Measurements from ENCODE around the gene CNR2. TPM values are rescaled to one million over a fixed set of nuclear protein-coding genes. Genes with fewer than 3 reads are reported as not detected.

The CNR2 gene
- total RNA-seq, 2 donors from 2014 or later, result not detected

- no peaks in the 10 kb centered on the region for H3K9me3 Mint-ChIP-seq
- Histone ChIP-seq H3K4me1 (ENCODE audit: control insufficient read depth, insufficient read depth, low read length) (no peaks in the 10 kb centered on the region), H3K27me3 (ENCODE audit: control insufficient read depth, insufficient read depth, low read length, poor library complexity, severe bottlenecking) (no peaks in the 10 kb centered on the region), H3K4me3 (ENCODE audit: low read length) (no peak overlapping the region), H3K9me3 (ENCODE audit: control insufficient read depth, low read length) (no peaks in the 10 kb centered on the region), H3K27ac (ENCODE audit: low read depth, low read length) (no peak overlapping the region), H3K9ac (ENCODE audit: extremely low read depth, low read length, poor library complexity, severe bottlenecking) (no peak overlapping the region), H3K36me3 (ENCODE audit: control insufficient read depth, insufficient read depth, low read length) (no peaks in the 10 kb centered on the region)
- TF ChIP-seq, protein P1, sequence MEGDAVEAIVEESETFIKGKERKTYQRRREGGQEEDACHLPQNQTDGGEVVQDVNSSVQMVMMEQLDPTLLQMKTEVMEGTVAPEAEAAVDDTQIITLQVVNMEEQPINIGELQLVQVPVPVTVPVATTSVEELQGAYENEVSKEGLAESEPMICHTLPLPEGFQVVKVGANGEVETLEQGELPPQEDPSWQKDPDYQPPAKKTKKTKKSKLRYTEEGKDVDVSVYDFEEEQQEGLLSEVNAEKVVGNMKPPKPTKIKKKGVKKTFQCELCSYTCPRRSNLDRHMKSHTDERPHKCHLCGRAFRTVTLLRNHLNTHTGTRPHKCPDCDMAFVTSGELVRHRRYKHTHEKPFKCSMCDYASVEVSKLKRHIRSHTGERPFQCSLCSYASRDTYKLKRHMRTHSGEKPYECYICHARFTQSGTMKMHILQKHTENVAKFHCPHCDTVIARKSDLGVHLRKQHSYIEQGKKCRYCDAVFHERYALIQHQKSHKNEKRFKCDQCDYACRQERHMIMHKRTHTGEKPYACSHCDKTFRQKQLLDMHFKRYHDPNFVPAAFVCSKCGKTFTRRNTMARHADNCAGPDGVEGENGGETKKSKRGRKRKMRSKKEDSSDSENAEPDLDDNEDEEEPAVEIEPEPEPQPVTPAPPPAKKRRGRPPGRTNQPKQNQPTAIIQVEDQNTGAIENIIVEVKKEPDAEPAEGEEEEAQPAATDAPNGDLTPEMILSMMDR (conservative IDR thresholded peaks at IDR 0.05), result no peak
- no peak overlapping the region for H3K4me3 Mint-ChIP-seq
- no peaks in the 10 kb centered on the region for H3K4me1 Mint-ChIP-seq
- no peaks in the 10 kb centered on the region for H3K36me3 Mint-ChIP-seq (ENCODE audit: low read depth)
- WGBS, 2 experiments (ENCODE audit: insufficient coverage in 1 of 2, insufficient read length in 1 of 2), result 90 to 100% methylated on average over 2 to 4 of the region's 4 CpGs
- H3K27me3 Mint-ChIP-seq (ENCODE audit: insufficient read depth), result no peaks in the 10 kb centered on the region
- no peak for DNase-seq
- no peak overlapping the region for H3K27ac Mint-ChIP-seq
Observed at GRCh38 chr1:23928789-23929188, 15.6 kb upstream of the CNR2 start.

GRCh38 chr1:23927097-23927496 is 13.9 kb upstream of the CNR2 start:
- Histone ChIP-seq H3K36me3 (ENCODE audit: control insufficient read depth, insufficient read depth, low read length) (no peaks in the 10 kb centered on the region), H3K27ac (ENCODE audit: low read depth, low read length) (no peak overlapping the region), H3K9me3 (ENCODE audit: control insufficient read depth, low read length) (no peaks in the 10 kb centered on the region), H3K27me3 (ENCODE audit: control insufficient read depth, insufficient read depth, low read length, poor library complexity, severe bottlenecking) (no peaks in the 10 kb centered on the region), H3K4me3 (ENCODE audit: low read length) (no peak overlapping the region), H3K4me1 (ENCODE audit: control insufficient read depth, insufficient read depth, low read length) (no peaks in the 10 kb centered on the region), H3K9ac (ENCODE audit: extremely low read depth, low read length, poor library complexity, severe bottlenecking) (no peak overlapping the region)
- H3K27ac Mint-ChIP-seq, result no peak overlapping the region
- no peaks in the 10 kb centered on the region for H3K4me1 Mint-ChIP-seq
- no peak for DNase-seq
- no peaks in the 10 kb centered on the region for H3K9me3 Mint-ChIP-seq
- TF ChIP-seq, protein P1 (conservative IDR thresholded peaks at IDR 0.05), result no peak
- WGBS, 2 experiments (ENCODE audit: insufficient coverage in 1 of 2, insufficient read length in 1 of 2), result 81 to 86% methylated on average over 1 of the region's 1 CpG
- H3K36me3 Mint-ChIP-seq (ENCODE audit: low read depth), result no peaks in the 10 kb centered on the region
- H3K27me3 Mint-ChIP-seq (ENCODE audit: insufficient read depth), result no peaks in the 10 kb centered on the region
- H3K4me3 Mint-ChIP-seq, result no peak overlapping the region

DNA sequence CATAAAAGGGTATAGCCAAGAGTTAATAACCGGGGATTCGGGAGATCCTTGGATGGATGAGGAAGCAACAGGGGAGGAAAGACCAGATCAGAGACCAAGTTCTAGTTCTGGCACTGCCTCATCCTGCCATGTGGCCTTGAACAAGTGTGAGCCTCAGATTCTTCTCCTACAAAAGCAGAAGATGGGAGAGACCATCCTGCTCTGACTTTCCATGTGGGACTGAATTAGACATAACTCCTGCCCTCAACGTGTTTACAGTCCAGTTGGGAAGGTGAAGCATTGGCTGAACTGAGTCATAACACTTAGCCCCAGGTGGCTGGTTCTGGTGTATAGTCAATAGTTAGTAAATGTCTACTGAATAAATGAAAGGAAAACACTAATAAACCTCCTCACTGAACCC is 12.1 kb upstream of the CNR2 start:
- Histone ChIP-seq H3K27ac (ENCODE audit: low read depth, low read length) (no peak overlapping the region), H3K36me3 (ENCODE audit: control insufficient read depth, insufficient read depth, low read length) (no peaks in the 10 kb centered on the region), H3K4me3 (ENCODE audit: low read length) (no peak overlapping the region), H3K9ac (ENCODE audit: extremely low read depth, low read length, poor library complexity, severe bottlenecking) (no peak overlapping the region), H3K9me3 (ENCODE audit: control insufficient read depth, low read length) (no peaks in the 10 kb centered on the region), H3K4me1 (ENCODE audit: control insufficient read depth, insufficient read depth, low read length) (peaks cover 1% of the 10 kb centered on the region), H3K27me3 (ENCODE audit: control insufficient read depth, insufficient read depth, low read length, poor library complexity, severe bottlenecking) (no peaks in the 10 kb centered on the region)
- Mint-ChIP-seq H3K36me3 (ENCODE audit: low read depth) (no peaks in the 10 kb centered on the region), H3K4me1 (no peaks in the 10 kb centered on the region), H3K27me3 (ENCODE audit: insufficient read depth) (no peaks in the 10 kb centered on the region), H3K9me3 (no peaks in the 10 kb centered on the region), H3K4me3 (no peak overlapping the region), H3K27ac (no peak overlapping the region)
- TF ChIP-seq, protein P1 (conservative IDR thresholded peaks at IDR 0.05), result no peak
- DNase-seq, result no peak
- 89 to 94% methylated on average over 3 of the region's 3 CpGs for WGBS, 2 experiments (ENCODE audit: insufficient coverage in 1 of 2, insufficient read length in 1 of 2)
